Testis (tissue), 3 donors: ENCODE measurements around the gene MCF2L. TPM values are rescaled to one million over a fixed set of nuclear protein-coding genes. Genes with fewer than 3 reads are reported as not detected.
"Not testable (repeated sequence)": the region's sequence is repeated elsewhere in the genome, so short reads cannot be mapped to it uniquely, and the experiment has no call there.

ENCODE experiments used
- DNase-seq: peaks from one replicate; pipeline ENCODE4 v3.0.0-alpha.2; 2019
- H3K27ac ChIP-seq, 2 donors: fragments of 200-600 bp; sonication (generic); one replicate each; pipeline ENCODE4 v1.5.1; 2019
- H3K27me3 ChIP-seq: fragments of 200-600 bp; sonication (generic); one replicate; pipeline ENCODE4 v1.5.1; 2019
- H3K36me3 ChIP-seq: fragments of 200-600 bp; sonication (generic); one replicate; pipeline ENCODE4 v1.5.1; 2017; ENCODE audit warnings: low read depth; ENCODE audit errors: missing control alignments
- H3K4me1 ChIP-seq: fragments of 200-600 bp; sonication (generic); one replicate; pipeline ENCODE4 v1.5.1; 2019
- H3K4me3 ChIP-seq, 2 donors: fragments of 200-600 bp; sonication (generic); one replicate each; pipeline ENCODE4 v1.5.1; 2017 to 2019
- H3K9me3 ChIP-seq: fragments of 200-600 bp; sonication (generic); one replicate; pipeline ENCODE4 v1.5.1; 2017
- POLR2A ChIP-seq: fragments of 450-650 bp; IDR thresholded peaks from one replicate; pipeline ENCODE4 v1.6.1; 2017; ENCODE audit warnings: antibody characterized with exemption, mild to moderate bottlenecking, moderate library complexity
- WGBS, 2 donors: methylation state at CpG; one replicate each; pipeline ENCODE4 v1.1.5; 2018; 5-methylcytosine and 5-hydroxymethylcytosine counted together
- intact Hi-C: fragments of 100-400 bp; cut with DNase I; formaldehyde crosslinking; loops from one replicate; pipeline ENCODE4 v1.15.1; 2023; ENCODE audit warnings: low total_unique reads
- polyA plus RNA-seq: library from polyadenylated mRNA; stranded (reverse); fragments of 350-450 nt; fragmentation: Illumina TruSeq; extraction: RNeasy Lipid Tissue Mini Kit (QIAGEN cat#74804); gene quantifications from one replicate; pipeline ENCODE4 v1.2.3, GENCODE V29; 2014; ENCODE audit warnings: low read depth, low replicate concordance; ENCODE audit not compliant: insufficient read depth
- total RNA-seq, 2 donors: library from RNA; depleted of rRNA; stranded (reverse); fragments of >200 nt; gene quantifications; one replicate each; pipeline ENCODE4 v1.2.3, GENCODE V29; 2016
- TF ChIP-seq, protein P1 (sequence below), 3 experiments: fragments of 450-650 bp in 2 of 3; fragments of 200-600 bp in 1 of 3; sonication (generic) in 1 of 3; IDR thresholded peaks; one replicate each; pipeline ENCODE4 v1.5.1; 2016 to 2019; ENCODE audit warnings: antibody characterized with exemption in 3 of 3, mild to moderate bottlenecking in 2 of 3, moderate library complexity in 1 of 3

MCF2L gene
- total and polyA plus RNA-seq, 3 donors from 2014 or later = 5.0 to 17.6 (median 14.6) TPM

- no peaks in the 10 kb centered on the region for H3K27me3 ChIP-seq
- H3K36me3 ChIP-seq = no peaks in the 10 kb centered on the region
- 81% methylated on average over 8 of the region's 9 CpGs; no CpG with 5 or more reads in 1 of the 2 donors for WGBS, 2 donors
- no peak overlapping the region for H3K27ac ChIP-seq
- no peak for DNase-seq
- TF ChIP-seq, protein P1, sequence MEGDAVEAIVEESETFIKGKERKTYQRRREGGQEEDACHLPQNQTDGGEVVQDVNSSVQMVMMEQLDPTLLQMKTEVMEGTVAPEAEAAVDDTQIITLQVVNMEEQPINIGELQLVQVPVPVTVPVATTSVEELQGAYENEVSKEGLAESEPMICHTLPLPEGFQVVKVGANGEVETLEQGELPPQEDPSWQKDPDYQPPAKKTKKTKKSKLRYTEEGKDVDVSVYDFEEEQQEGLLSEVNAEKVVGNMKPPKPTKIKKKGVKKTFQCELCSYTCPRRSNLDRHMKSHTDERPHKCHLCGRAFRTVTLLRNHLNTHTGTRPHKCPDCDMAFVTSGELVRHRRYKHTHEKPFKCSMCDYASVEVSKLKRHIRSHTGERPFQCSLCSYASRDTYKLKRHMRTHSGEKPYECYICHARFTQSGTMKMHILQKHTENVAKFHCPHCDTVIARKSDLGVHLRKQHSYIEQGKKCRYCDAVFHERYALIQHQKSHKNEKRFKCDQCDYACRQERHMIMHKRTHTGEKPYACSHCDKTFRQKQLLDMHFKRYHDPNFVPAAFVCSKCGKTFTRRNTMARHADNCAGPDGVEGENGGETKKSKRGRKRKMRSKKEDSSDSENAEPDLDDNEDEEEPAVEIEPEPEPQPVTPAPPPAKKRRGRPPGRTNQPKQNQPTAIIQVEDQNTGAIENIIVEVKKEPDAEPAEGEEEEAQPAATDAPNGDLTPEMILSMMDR (IDR thresholded peaks at IDR 0.05) = no peak
- TF ChIP-seq POLR2A = no peak
- H3K4me3 ChIP-seq = no peak overlapping the region
- H3K9me3 ChIP-seq = no peaks in the 10 kb centered on the region
- intact Hi-C loops = no loop called here
- H3K4me1 ChIP-seq = no peaks in the 10 kb centered on the region
Observed at GRCh38 chr13:113103646-113104045, 134.6 kb downstream of the MCF2L start.

DNA sequence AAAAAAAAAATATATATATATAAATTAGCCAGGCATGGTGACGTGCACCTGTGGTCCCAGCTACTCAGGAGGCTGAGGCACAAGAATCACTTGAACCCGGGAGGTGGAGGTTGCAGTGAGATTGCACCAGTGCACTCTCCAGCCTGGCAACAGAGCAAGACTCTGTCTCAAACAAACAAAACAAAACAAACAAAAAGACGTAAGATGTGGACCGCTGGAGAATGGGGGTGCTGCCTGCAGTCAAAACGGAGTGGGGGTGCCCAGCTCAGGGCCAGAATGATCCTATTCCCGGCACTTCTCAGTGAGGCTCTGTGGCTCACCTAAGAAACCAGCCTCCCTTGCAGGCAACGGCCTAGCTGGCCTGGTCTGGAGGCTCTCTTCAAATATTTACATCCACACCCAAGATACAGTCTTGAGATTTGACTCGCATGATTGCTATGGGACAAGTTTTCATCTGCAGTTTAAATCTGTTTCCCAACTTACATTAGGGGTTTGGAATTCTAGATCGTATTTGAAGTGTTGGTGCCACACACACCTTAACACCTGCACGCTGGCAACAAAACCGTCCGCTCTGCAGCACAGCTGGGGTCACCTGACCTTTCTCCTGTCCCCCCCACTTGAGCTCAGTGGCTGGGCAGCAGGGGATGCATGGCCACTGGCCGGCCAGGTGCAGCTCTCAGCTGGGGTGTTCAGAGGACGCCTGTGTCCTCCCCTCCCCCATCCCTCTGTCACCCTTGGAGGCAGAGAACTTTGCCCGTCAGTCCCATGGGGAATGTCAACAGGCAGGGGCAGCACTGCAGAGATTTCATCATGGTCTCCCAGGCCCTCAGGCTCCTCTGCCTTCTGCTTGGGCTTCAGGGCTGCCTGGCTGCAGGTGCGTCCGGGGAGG is 136.3 kb downstream of the MCF2L start, which contains the start of gene F7:
F7 (plus strand) TSS at position 760 of the 889 bp plus-strand sequence; CDS start at position 811, 51 bp downstream.
- WGBS, 2 donors = 76 to 79% methylated on average over 17 of the region's 17 CpGs
- no peaks in the 10 kb centered on the region for H3K27me3 ChIP-seq
- intact Hi-C loops = no loop called here
- no peak for TF ChIP-seq POLR2A
- H3K9me3 ChIP-seq = no peaks in the 10 kb centered on the region
- no peaks in the 10 kb centered on the region for H3K4me1 ChIP-seq
- no peaks in the 10 kb centered on the region for H3K36me3 ChIP-seq
- no peak within 1 kb of the TSS for H3K27ac ChIP-seq
- no peak within 1 kb of the TSS for H3K4me3 ChIP-seq
- DNase-seq = no peak

GRCh38 chr13:113105921-113106452 is 137.0 kb downstream of the MCF2L start:
- intact Hi-C loops = no loop called here
- 60 to 63% methylated on average over 8 to 10 of the region's 16 CpGs for WGBS, 2 donors
- DNase-seq = no peak
- no peaks in the 10 kb centered on the region for H3K36me3 ChIP-seq
- H3K4me3 ChIP-seq = no peak overlapping the region
- H3K27me3 ChIP-seq = no peaks in the 10 kb centered on the region
- no peak for TF ChIP-seq POLR2A
- TF ChIP-seq, protein P1 (IDR thresholded peaks at IDR 0.05) = no peak
- H3K9me3 ChIP-seq = no peaks in the 10 kb centered on the region
- no peaks in the 10 kb centered on the region for H3K4me1 ChIP-seq
- H3K27ac ChIP-seq = no peak overlapping the region

- intact Hi-C loops = no loop called here
- TF ChIP-seq, protein P1 (IDR thresholded peaks at IDR 0.05) = no peak
- no peak for TF ChIP-seq POLR2A
- 66 to 78% methylated on average over 18 to 24 of the region's 25 CpGs for whole genome bisulfite sequencing, 2 donors
- H3K36me3 ChIP-seq = no peaks in the 10 kb centered on the region
- H3K27ac ChIP-seq = no peak overlapping the region
- no peaks in the 10 kb centered on the region for H3K9me3 ChIP-seq
- DNase-seq = no peak
- no peaks in the 10 kb centered on the region for H3K27me3 ChIP-seq
- no peaks in the 10 kb centered on the region for H3K4me1 ChIP-seq
- H3K4me3 ChIP-seq = no peak overlapping the region
Observed at GRCh38 chr13:113106711-113107351, 137.8 kb downstream of the MCF2L start.

GRCh38 chr13:113108521-113108920 is 139.5 kb downstream of the MCF2L start:
- H3K27me3 ChIP-seq, H3K9me3 ChIP-seq, intact Hi-C loops, H3K4me1 ChIP-seq, DNase-seq, H3K4me3 ChIP-seq, H3K27ac ChIP-seq, H3K36me3 ChIP-seq: not testable (repeated sequence)
- 72 to 86% methylated on average over 10 to 22 of the region's 27 CpGs for WGBS, 2 donors
